ENCODE data around the gene CHIA.

The CHIA gene

DNA sequence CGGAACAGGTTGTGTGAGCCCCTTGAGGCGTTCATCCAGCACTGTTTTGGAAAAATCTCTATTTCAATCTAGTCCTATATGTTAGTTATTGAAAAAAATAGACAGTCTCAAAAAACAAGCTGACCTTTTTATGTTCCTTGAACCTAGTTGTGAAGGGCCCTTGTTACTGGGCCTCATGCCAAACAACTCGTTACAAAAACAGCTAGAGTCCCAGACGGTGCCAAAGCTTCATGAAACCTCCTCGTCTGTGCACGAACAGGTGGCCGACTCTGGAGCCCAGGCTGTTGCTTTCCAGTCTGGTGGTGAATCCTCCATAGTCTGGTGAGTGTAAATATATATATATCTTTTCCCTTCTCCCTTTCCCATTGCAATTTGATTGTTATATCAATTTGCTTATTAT, at the start of gene CHIA:
TSS of gene CHIA (plus strand) at position 222 of the 400 bp plus-strand sequence. CDS start 19,617 bp downstream, outside the sequence.
- no peak for DNase-seq (ENCODE audit: low read depth)

DNA sequence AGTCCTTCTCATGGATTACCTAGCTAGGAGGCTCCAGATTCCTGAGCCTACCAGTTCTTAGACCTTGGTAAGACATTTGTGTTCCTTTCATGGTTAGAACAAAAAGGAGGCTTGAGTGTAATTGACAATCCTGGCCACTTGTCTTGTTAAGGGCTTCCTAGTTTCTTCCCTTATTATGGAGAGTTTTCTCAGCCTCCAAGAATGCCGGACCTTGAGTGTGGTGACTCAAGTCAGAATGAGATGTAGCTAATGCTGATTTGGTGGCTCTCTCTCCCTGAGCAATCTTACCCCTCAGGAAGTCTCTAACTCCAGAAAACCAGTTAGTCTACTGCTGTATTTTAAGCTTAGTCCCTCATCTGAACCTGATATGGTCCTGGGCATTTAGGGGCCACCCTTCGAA, 48.9 kb upstream of the CHIA start:
- DNase-seq (ENCODE audit: low read depth) = no peak

DNA sequence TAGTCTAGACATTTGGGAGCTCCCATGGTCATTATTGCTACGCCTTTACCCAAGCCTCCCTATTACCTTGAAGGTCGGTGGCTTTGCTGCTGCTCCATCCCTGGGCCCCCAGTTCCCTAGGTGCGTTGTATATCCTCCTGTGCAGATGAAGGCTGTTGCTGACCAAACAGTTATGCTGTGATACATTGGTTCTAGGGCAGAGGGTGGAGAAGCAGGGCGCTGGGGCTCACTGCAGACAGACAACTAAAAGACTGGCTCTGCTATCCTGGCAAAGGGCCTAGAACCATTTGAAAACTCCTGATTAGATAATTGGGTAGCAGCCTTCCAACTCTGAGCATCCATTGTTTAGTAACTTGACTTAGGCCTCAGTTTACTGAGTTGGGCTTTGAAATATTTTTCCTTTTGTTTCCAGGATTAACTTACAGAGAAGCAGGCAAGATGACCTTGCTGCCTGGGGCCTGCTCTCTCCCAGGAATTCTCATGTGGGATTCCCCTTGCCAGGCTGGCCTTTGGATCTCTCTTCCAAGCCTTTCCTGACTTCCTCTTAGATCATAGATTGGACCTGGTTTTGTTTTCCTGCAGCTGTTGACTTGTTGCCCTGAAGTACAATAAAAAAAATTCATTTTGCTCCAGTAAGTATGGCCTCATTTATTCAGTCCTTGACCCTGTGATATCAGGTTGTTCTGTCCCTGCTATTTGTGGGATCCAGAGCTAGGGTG, 47.7 kb upstream of the CHIA start:
- DNase-seq (ENCODE audit: low read depth) = no peak

DNA sequence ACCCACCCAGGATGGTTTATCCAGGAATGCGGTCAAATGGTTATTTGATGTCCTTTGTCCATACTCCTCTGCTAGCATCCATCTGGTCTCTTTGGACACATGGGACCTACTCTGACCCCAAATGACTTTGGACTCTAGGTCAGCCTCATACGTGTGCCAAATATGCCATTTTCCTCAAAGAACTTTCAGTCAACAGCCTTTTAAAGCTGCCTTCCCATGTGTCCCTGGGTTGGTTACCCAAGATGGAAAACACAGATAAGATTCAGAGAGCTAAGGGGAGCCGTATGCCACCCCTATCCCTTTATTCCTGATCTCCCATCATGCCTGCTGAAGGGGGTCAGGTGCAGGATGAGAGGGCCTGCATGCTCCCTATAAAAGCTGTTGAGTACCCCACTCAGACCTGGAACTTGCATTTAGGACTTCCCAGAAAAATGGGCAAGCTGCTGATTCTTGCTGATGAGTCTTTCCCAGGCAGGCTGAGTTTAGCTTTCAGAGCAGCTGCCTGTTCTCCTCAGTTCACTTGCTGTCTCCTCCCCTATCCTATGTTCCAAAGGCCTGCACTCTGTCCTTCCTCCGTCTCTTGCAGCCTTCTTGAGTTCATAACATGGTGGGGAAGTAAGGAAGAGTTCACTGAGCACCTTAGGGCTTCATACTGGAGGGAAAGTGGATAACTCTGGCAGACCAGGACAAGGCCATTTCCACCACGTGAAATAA, 43.4 kb upstream of the CHIA start:
- no peak for DNase-seq (ENCODE audit: low read depth)

DNA sequence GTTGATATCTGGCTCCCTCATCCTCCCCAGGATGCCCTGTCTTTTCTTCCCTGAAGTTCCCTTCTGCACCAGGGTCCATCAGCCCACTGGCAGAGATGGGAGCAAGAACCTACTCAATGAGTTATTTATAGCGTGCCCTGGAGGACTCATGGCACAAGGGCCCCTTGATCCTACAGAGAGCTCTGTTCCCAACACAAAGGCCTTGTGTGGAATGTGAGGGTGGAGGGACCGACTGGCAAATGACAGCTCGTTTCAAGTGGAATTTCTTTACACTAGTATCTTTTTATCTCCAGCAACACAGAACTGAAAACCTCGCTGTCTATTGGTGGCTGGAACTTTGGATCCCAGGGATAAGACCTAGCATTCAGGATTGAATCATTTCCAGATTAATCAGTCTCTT, 40.7 kb upstream of the CHIA start:
- no peak for DNase-seq (ENCODE audit: low read depth)

DNA sequence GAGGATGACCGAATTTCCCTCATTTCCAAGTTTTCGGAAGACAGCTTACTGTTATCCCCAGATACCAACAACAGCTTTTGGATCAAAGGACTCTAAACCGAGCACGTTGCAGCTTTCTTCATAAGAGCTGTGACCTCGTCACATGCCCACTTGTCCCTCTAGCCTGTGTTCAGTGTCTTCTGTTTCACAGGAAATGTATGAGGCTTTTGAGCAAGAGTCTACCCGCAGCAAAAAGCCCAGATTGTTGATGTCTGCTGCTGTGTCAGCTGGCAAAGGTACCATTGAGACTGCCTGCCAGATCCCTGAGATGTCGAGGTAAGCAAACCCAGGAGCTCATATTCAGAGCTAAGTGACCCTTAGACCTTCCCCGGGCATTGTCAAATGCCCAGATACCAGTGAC, 39.1 kb upstream of the CHIA start:
- no peak for DNase-seq (ENCODE audit: low read depth)

DNA sequence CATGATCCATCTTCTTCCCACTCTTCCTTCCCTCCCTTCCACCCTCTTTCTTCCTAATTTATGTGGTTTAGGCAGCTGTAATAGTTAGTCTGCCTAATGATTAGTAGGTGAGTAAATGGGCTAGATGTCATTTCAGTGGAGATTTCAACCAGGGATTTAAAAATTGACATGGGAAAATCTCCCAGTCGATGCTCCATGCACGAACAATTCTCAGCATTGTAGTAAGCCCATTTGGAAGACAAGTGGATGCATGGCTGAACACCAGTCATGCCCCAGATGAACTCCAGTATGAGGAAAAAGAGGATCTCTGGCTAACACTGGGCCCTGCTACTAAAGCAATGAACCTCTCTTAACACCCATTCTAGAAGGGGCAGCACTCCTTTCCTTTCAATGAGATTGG, 37.9 kb upstream of the CHIA start:
- DNase-seq (ENCODE audit: low read depth) = no peak

DNA sequence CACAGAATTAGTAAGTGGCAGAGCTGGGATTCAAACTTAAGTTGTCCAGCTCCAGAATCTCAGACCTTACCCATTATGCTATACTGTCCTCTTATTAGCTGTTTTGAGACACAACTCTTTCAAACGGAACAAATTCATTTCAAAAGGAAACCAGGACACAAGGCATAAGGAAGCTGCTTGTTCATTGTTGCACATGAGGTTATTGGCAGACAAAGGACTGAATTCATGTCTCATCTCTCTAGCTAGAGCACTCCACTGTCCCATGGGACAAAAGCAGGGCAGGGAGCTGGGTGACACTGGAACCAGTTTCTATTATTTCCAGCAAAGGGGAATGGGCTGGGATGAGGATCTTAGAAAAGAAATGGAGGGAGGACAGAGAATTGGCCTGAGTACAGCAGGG, 36.8 kb upstream of the CHIA start:
- no peak for DNase-seq (ENCODE audit: low read depth)

DNA sequence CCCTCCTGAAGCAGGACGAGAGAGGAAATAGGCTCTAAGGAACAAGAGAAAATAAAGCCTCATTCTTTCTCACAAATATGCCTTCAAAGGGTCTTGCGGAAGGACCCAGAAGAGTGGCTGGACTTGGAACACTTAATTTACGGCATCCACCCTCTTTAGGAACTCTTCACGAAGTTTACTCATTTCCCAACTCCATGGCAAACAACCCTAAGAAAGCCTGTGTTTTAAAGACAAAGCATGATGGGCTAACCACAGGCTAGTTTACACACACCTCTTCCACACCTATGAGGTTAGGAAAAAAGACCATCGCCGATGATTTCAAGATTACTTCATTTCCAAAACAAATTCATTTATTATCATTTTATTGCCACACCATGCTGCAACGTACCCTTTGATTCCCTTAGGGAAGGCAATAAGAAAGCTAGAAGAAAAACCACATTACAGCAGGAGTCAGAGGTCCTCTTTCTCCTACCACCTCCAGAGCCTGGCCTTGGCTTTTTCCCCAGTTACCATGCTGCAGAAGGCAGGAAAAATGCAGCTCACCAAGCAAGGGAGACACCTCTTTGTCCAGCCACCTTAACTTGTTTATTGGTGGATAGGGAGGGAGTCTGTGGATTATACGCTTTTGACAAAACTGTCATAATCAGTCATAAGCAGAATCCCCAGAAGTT, 33.5 kb upstream of the CHIA start:
- DNase-seq (ENCODE audit: low read depth) = no peak

DNA sequence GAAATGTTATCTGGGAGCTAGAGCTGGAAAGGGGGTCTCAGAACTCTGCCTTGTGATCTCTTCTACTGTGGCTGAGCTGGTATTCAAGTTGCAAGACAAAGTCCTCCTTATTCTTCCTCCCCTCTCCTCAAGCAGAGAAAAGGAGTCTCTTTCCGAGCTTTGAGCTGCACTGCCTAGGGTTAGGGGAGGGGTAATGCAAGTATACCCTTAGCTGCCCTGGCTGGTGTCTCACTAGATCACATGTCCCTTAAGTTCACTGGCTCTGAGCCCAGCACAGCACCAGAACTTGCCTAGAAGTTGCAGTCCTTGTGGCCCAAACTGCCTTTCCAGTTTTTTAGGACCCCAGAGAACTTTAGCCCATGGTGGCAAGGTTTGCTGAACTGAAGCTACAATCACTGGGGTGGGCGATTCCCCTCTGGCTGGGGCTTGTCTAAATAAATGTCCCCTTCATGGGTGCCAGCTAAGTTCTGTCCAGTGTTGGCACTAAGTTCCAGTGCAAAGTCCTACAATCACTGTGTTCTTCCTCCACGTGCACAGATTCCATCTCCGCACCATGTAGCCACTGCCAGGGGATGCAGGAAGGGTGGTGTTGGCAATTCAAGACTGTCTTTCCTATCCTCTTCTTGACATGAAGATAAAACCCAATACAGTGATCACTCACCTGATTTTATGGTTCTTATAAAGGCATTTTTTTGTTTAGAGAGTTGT, 22.7 kb upstream of the CHIA start:
- DNase-seq (ENCODE audit: low read depth) = no peak

DNA sequence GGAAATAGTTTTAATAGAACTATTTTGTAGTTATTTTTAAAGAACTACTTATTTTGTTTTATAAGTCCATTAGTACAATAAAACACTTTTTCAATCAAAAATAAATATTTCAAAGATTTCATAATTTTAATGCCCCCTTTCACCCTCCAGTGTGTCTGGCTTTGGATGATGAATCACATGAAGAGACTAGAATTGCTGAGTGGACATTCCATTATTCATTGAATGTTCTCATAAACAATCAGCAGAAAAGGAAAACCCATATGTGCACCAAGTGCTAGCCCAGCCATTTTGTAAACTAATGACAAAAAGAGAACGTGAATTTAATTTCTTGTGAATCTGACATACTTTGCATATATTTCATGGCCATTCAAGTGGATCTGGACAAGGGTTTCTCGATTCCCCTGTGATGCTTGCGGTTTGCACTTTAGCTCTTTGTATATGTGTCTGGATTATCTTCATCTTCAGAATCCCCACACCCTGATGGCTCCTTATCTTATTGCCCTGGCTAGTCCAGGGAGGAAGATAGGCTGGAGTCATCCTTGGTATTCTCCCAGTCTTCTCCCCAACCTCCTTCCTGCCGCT, 20.7 kb upstream of the CHIA start:
- no peak for DNase-seq (ENCODE audit: low read depth)

DNA sequence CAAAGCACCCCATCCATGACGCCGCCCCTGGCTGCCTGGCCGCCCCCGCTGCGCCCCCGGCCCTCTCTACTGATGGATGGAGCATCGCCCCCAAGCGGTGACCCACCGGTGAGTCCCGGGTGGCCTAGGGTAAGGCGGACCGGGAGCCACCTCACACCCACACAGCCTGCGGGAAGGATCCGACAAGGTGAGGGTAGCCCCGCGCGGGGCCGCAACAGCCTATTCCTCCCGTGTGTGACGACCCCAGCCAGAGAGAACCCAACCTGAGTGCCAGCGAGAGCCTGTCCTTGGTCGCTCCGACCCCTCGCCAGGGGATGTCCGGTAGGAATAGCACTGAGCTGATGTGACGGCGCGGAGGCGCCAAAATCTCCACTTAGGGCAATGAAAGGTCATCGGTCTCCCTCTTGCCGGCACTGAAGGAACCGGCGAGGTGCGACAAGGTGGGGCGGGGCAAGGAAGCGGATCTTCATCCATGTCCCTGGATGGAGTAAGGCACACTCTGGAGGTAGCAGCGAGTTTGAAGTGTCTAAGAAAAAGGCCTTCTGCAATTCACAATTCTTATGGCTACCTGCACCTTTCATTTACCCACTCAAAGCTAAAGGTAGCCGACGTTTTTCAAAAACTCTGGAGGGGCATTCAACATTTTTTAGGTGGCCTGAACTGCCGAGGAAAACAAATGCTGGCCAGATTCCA, 19.7 kb upstream of the CHIA start:
- DNase-seq (ENCODE audit: low read depth) = no peak

DNA sequence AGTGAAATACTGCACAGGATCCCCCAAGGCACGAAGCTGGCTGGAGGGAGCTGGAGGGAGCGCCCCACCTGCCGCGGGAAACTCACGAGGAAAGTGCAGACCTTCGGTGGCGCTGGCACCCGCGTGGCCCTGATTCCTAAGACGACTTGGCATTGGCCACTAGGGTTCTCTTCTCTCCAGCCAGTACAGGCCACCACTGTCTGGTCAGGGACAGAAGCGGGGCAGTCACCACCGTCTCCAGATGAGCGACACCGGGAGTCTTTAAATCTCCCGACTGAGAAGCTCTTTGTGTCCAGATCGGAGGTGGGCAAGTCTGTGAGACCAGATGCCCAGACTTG, 19.2 kb upstream of the CHIA start:
- DNase-seq (ENCODE audit: low read depth) = no peak

DNA sequence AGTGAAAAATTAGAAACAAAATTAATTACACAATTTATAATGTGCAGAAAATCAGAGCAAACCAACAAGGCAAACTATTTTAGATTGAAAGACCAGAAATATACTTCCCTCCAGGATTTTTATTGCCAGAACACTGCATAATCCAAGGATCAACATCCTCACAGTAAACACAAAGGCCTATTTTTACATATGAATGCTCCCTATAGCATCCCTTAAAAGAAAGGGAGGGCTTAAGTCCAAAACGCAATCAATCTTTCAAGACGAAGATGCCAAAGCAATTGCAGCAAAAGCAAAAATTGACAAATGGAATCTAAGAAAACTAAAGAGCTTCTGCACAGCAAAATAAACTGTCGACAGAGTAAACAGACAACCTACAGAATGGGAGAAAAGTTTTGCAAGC, 18.6 kb upstream of the CHIA start:
- DNase-seq (ENCODE audit: low read depth) = no peak

DNA sequence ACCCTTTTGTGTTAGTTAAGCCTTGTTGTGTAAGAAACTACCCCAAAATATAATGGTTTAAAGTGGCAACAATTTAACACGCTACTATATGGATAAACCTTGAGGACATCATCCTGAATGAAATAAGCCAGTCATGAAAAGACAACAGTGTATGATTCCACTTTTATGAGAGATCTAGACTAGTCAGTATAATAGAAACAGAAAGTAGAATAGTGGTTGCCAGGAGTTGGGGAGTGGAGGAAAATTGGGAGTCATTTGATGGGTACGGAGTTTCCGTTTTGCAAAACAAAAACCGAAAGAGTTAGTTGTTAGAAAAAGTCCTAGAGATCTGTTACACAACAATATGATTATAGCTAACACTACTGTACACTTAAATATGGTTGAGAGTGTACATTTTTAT, 16.0 kb upstream of the CHIA start:
- no peak for DNase-seq (ENCODE audit: low read depth)

DNA sequence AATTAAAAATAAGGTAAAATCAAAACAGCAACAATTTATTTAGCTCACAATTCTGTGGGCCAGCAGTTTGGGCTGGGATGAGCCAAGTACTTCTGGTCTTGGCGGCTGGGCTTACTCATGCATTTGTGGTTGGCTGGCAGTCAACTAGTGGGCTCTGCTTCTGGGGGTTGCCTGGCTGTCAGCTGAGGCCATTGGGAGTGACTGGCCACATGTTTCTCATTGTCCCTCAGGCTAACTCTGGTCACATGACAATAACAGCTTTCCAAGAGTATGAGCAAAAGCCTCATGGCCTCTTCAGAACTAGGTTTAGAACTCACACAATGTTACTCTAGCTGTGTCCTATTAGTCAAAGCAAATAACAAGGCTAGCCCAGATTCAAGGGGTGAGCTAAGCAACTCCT, 15.6 kb upstream of the CHIA start:
- DNase-seq (ENCODE audit: low read depth) = no peak

DNA sequence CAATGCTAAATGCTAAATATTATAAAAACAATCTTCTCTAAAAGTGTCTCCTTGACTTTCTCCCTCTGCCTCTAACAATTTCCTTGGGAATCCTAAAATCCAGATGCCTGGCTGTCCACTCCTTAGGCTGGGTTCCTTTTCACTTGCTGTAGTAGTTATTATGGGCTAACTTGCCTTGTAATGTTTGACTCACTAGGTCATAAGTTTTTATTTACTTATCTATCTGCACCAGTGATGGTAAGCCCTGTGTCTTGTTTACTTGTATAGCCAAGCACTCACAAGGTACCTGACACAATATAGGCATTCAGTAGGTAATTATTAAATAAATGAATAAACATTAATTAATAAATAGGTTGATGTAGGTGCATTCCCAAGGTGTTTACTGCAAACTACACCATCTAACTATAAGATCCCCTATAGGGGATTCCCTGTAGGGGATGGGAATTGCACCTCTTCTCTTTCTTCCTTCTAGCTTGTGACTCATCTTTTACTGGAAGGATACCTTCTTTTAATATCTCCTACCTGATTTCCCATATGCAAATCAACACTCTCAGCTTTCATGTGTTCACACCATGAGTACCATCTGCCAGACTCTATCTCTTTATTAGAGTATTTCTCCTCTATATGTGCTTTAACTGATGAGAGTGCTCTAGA, 14.7 kb upstream of the CHIA start:
- DNase-seq (ENCODE audit: low read depth) = no peak

DNA sequence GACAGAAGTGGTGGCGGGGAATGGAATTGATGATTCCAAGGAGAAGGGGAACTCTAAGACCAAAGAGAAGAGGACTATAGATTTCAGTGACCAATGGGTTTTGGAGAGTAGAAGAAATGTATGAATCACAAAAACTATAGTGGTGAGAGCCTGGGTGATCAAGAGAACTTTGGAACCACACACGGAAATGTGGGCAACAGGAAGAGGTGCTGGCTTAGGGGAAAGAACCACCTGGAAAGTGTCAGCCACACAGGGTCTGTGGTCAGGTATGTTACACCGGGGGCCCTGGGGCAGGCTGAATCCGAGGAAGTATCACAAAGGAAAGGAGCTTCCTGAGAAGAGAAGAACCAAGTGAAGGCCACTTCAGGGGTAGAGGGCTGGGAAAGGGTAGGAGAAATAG, 11.5 kb upstream of the CHIA start:
- DNase-seq (ENCODE audit: low read depth) = no peak

DNA sequence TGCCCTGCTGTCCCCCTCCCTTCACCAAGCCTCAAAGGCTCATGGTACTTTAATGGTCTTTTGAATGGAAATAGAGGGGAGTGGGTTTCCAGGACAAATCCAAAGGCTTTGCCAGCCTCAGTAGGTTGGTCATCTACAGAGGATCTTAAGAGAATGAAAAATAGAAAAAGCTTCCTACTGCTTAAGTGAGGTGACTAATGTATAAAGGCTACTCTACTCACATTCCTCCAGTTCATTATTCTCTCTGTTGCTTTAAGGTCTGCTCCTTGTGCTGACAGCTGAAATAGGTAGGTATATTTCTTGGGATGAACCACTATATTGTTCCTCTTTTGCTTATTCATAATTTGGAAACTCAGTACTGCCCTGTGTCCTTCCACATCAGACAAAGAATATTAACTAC, 10.4 kb upstream of the CHIA start:
- DNase-seq (ENCODE audit: low read depth) = no peak

DNA sequence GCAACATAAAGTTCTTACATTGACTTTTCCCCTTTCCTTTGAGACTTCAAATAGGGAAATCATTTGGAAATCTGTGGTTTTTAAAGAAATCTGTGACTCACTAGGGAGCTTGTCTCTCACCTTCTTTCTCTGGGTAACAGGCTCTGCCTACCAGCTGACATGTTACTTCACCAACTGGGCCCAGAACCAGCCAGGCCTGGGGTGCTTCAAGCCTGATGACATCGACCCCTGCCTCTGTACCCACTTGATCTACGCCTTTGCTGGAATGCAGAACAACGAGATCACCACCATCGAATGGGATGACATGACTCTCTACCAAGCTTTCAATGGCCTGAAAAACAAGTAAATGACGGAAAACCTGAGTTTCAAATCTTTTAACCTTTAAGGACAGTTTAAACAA, 9.2 kb upstream of the CHIA start:
- DNase-seq (ENCODE audit: low read depth) = no peak

DNA sequence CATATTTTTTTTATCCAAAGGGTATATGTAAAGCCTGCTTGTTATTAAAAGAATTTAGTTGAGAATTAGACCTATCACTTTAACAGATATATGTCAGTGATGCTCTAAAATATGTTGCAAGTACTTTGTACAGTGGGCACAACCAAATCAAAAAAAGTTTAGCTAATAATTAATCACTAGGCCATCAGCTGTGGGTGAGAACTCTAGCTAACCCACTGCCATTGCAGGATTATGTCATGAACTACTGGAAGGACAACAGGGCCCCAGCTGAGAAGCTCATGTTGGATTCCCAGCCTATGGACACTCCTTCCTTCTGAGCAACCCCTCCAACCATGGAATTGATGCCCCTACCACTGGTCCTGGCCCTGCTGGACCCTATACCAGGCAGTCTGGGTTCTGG, 6.8 kb upstream of the CHIA start:
- DNase-seq (ENCODE audit: low read depth) = no peak
